AG04450 (cell line): Measurements from ENCODE around the gene ADPGK. TPM values are rescaled to one million over a fixed set of nuclear protein-coding genes. Genes with fewer than 3 reads are reported as not detected.
A peak's percentile ranks its signal among the peaks of the same experiment; 100 is the strongest.

Experiments used
- CTCF ChIA-PET: fragments of 300-600, 350-600 bp; formaldehyde crosslinking; extraction: SDS; loops from one replicate; lab custom pipeline; 2022; ENCODE audit warnings: antibody characterized with exemption, inconsistent platforms; lab: Charles Lee
- POLR2A ChIA-PET: fragments of 350-600 bp; formaldehyde crosslinking; extraction: SDS; loops from one replicate; lab custom pipeline; 2021; ENCODE audit warnings: antibody characterized with exemption, inconsistent platforms; lab: Yijun Ruan, JAX
- DNase-seq: peaks from one replicate; pipeline ENCODE4 v3.0.0-alpha.2; 2011; ENCODE audit warnings: low read depth, low spot score
- H3K27ac ChIP-seq: one replicate; pipeline ENCODE4 v1.5.1; 2012; ENCODE audit warnings: low read depth, low read length, control low read depth
- H3K27me3 ChIP-seq: one replicate; pipeline ENCODE4 v1.6.0; 2012; ENCODE audit warnings: low read length; ENCODE audit not compliant: control insufficient read depth, insufficient read depth
- H3K4me3 ChIP-seq: 2 replicates; pipeline ENCODE4 v1.5.1; 2011; ENCODE audit warnings: mild to moderate bottlenecking, low read depth, low read length, control low read depth
- H3K9me3 ChIP-seq: 2 replicates; pipeline ENCODE4 v1.5.1; 2012; ENCODE audit warnings: low read length; ENCODE audit not compliant: control insufficient read depth, insufficient read depth
- CTCF ChIP-seq: IDR thresholded peaks from 2 replicates; pipeline ENCODE4 v1.5.1; 2011; ENCODE audit warnings: low read depth, low read length, control low read depth, inconsistent platforms
- polyA plus RNA-seq: library from polyadenylated mRNA; depleted of rRNA; stranded (reverse); fragments of >200 nt; gene quantifications from 2 replicates; pipeline ENCODE4 v1.2.3, GENCODE V29; 2011

The ADPGK gene
- polyA plus RNA-seq, 1 experiment, result 74.3 TPM

- ChIA-PET POLR2A (no interaction called here), CTCF (interaction anchor here (1.6 kb wide), 1 partner anchor 45 kb away, joined by 10 read pairs; no protein-coding TSS in a partner anchor)
- TF ChIP-seq CTCF, result no peak
- no peaks in the 10 kb centered on the region for H3K27me3 ChIP-seq
- peaks cover 5% of the 10 kb centered on the region; the same call in 1 of the 2 replicates for H3K9me3 ChIP-seq
- DNase-seq, result no peak
- no peak overlapping the region for H3K27ac ChIP-seq
- no peak overlapping the region for H3K4me3 ChIP-seq
Observed at GRCh38 chr15:72766780-72767179, 16.8 kb downstream of the ADPGK start.

GRCh38 chr15:72766025-72766424 lies 17.5 kb downstream of the ADPGK start:
- Histone ChIP-seq H3K27me3 (no peaks in the 10 kb centered on the region), H3K27ac (no peak overlapping the region), H3K4me3 (no peak overlapping the region), H3K9me3 (peaks cover 5% of the 10 kb centered on the region; the same call in 1 of the 2 replicates)
- CTCF ChIA-PET, result interaction anchor here (0.6 kb wide), 1 partner anchor 316 kb away, joined by 3 read pairs; no protein-coding TSS in a partner anchor
- POLR2A ChIA-PET, result no interaction called here
- no peak for DNase-seq
- no peak for TF ChIP-seq CTCF

- ChIA-PET POLR2A (interaction anchor here (0.6 kb wide), 1 partner anchor 128 kb away, joined by 5 read pairs; no protein-coding TSS in a partner anchor), CTCF (no interaction called here)
- Histone ChIP-seq H3K9me3 (peaks cover 5% of the 10 kb centered on the region; the same call in 1 of the 2 replicates), H3K27me3 (no peaks in the 10 kb centered on the region), H3K4me3 (no peak overlapping the region), H3K27ac (no peak overlapping the region)
- no peak for DNase-seq
- no peak for TF ChIP-seq CTCF
Observed at GRCh38 chr15:72764656-72765055, 18.9 kb downstream of the ADPGK start.

GRCh38 chr15:72760590-72761260 lies 22.8 kb downstream of the ADPGK start:
- Histone ChIP-seq H3K27ac (no peak overlapping the region), H3K9me3 (no peaks in the 10 kb centered on the region), H3K4me3 (no peak overlapping the region), H3K27me3 (no peaks in the 10 kb centered on the region)
- ChIA-PET POLR2A (no interaction called here), CTCF (interaction anchor here (1.0 to 2.1 kb wide), 2 partner anchors 38 to 161 kb away, joined by 3 to 6 read pairs; no protein-coding TSS in a partner anchor)
- TF ChIP-seq CTCF, result no peak
- DNase-seq, result no peak

- peak overlapping the region; percentile 83 for H3K27ac ChIP-seq
- no peaks in the 10 kb centered on the region for H3K27me3 ChIP-seq
- no peaks in the 10 kb centered on the region for H3K9me3 ChIP-seq
- no peak overlapping the region for H3K4me3 ChIP-seq
- TF ChIP-seq CTCF, result no peak
- POLR2A ChIA-PET, result no interaction called here
- DNase-seq, result peak; percentile 81
- CTCF ChIA-PET, result interaction anchor here (0.7 to 1.7 kb wide), 3 partner anchors 27 to 158 kb away, joined by 4 to 8 read pairs (median 4); no protein-coding TSS in a partner anchor
Observed at GRCh38 chr15:72758182-72758581, 25.4 kb downstream of the ADPGK start.
